Neural progenitor cell (in vitro differentiated cells): Measurements from ENCODE around the gene NEK4.

Experiments
- CTCF ChIP-seq: fragments of 200-600 bp; sonication (generic); IDR thresholded peaks from 2 replicates; pipeline ENCODE4 v1.5.1; 2017; ENCODE audit warnings: antibody characterized with exemption, mild to moderate bottlenecking
- EZH2 ChIP-seq: fragments of 200-600 bp; sonication (generic); IDR thresholded peaks from 2 replicates; pipeline ENCODE4 v1.6.1; 2017; ENCODE audit warnings: antibody characterized with exemption, mild to moderate bottlenecking, moderate library complexity
- EZH2phosphoT487 ChIP-seq: fragments of 200-600 bp; sonication (generic); IDR thresholded peaks from 2 replicates; pipeline ENCODE4 v1.6.1; 2017; ENCODE audit warnings: antibody characterized with exemption

GRCh38 chr3:52752045-52752660 is 18.6 kb downstream of the NEK4 start:
- no peak for TF ChIP-seq CTCF
- no peak for TF ChIP-seq EZH2phosphoT487
- TF ChIP-seq EZH2, result no peak
